ENCODE measurements around the gene TMEM239.
"Not testable (repeated sequence)": the region's sequence is repeated elsewhere in the genome, so short reads cannot be mapped to it uniquely, and the experiment has no call there.

The TMEM239 gene

DNA sequence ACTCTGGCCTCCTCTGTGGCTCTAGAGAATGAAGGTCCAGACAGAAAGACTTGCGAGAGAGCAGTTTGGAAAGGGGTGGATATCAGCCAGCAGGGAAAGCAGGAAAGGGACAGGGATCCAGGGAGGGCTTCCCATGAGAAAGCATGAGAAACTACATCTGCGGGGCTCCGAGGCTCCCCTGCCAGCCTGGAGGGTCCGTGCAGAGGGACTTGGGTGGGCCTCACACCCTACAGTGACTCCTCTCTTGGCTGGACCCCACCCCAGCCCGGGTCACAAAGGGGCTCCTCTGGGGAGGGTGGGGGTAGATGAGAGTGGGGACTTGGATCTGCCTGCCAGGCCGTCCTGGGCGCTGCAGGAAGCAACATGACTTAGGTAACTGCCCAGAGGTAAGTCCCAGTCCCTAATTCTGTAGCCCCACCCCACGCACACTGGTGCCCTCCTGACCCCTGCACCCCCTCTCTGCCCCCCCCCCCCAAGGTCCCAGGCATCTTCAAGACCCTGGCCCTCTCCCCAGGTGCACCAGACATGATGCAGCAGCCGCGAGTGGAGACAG lies at the start of gene TMEM239:
Gene TMEM239 (plus strand): TSS at position 335 of the 553 bp plus-strand sequence. CDS start 191 bp downstream, at position 526.
- DNase-seq, result no peak

DNA sequence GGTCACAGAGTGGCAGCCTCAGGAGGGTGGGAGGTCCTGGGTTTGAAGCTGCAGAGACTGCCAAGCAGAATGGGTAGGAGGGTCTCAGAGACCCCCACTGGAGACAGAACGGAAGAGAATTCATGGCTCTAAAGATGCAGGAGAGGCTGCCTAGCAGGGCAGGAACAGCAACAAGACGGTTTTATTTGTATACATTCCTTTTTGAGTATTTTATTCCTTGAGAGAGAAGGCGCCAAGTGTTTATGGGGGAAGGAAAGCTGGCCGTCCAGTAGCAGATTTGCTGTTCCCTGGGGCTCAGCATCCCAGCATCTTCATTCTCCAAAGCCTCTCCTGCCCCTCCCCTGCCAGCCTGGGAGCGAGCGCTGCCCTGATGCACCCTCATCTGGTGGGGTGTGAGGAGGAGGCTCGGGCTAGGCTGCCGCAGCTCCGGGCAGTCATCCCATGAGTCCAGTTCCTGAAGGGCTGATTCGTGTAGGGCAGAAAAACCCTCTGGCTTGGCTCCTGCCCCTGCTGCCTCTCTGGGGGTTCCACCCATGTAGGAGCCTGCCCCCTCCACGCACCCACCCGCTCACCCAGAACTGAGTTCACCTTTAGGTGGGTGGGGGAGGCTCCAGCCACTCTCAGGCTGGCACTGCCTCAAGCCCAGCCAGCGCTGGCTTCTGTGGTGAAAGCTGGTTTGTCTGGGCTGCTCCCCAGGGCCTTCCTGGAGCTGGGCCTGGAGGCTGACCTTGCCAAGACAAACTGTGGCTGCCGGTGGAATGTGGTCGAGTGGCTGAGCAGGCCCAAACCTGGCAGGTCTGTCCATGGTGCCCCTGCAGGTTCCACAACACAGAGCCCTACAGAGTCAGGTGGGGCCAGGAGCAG lies 48.2 kb upstream of the TMEM239 start:
- no peak for DNase-seq

DNA sequence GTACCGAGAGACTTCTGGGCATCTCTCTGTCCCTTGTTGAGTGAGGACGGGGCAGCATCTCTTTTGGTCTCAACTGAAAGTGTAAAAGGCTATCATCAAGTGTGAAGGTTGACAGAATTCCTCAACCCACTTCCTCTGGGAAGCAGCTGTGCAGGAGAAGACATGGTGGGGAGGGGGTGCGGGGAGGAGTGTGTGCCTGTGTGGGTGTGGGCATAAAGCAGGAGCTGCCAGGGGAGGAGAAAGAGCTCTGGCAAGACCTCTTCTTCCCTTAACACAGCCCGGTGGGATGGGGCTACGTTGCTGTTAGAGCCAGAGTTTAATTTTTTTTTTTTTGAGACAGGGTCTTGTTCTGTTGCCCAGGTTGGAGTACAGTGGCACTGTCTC lies 47.5 kb upstream of the TMEM239 start:
- no peak for DNase-seq

DNA sequence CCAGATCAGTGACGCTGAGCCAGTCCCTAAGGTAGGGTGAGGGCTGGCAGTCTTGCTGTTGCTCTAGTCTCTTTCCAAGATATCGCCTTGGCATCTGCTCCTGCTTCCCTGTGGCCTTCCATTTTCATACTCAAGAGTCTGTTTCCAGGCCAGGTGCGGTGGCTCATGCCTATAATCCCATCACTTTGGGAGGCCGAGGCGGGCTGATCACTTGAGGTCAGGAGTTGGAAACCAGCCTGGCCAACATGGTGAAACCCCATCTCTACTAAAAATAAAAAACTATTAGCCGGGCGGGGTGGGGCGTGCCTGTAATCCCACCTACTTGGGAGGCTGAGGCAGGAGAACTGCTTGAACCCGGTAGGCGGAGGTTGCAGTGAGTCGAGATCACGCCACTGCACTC lies 46.1 kb upstream of the TMEM239 start:
- DNase-seq, result not testable (repeated sequence)

DNA sequence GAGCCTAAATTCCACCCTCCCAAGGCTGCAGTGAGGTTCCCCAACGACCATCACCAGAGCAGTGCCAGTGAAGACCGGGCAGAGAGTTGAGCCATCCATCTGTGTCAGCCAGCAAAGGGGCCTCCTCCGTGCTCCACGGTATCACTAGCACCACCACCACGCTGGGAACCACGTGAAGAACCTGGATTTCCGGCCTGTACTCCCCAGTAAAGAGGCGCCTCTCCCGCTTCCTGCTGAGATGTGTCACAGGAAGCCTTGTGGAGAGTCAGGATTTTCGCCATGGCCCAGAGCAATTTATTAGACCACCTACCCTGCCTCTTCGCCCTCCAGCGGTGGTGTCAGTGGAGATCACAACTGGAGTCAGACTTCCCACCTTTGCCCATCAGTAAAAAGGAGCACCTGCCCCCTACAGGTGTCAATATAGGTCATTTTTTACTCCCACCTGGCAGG lies 44.5 kb upstream of the TMEM239 start:
- no peak for DNase-seq

DNA sequence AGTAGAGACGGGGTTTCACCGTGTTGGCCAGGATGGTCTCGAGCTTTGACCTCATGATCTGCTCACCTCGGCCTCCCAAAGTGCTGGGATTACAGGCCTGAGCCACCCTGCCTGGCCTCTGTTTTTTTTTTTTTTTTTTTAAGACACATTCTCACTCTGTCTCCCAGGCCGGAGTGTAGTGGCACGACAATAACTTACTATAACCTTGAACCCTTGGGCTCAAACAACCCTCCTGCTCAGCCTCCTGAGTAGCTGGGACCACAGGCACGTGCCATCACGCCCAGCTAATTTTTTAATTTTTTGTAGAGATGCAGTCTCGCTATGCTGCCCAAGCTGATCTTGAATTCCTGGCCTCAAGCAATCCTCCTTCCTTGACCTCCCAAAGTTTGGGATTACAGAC lies 42.4 kb upstream of the TMEM239 start:
- no peak for DNase-seq

DNA sequence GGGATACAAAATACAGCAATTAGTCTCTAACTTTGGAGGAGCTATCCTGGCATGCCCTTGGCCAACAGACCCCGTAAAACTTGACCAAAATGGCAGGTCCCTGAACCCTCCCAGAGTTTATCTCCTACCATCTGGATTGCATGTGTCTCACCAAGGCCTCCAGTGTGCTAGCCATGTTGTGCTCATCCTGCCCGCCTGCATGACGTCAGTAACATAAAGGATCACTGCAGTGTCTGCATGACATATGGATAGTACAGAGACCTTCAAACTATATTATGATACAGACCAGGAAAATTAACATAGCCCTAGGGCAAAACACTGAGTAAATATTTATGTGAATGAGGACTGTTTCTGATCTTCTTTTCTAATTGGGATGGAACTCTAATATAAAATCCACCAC lies 41.0 kb upstream of the TMEM239 start:
- no peak for DNase-seq

DNA sequence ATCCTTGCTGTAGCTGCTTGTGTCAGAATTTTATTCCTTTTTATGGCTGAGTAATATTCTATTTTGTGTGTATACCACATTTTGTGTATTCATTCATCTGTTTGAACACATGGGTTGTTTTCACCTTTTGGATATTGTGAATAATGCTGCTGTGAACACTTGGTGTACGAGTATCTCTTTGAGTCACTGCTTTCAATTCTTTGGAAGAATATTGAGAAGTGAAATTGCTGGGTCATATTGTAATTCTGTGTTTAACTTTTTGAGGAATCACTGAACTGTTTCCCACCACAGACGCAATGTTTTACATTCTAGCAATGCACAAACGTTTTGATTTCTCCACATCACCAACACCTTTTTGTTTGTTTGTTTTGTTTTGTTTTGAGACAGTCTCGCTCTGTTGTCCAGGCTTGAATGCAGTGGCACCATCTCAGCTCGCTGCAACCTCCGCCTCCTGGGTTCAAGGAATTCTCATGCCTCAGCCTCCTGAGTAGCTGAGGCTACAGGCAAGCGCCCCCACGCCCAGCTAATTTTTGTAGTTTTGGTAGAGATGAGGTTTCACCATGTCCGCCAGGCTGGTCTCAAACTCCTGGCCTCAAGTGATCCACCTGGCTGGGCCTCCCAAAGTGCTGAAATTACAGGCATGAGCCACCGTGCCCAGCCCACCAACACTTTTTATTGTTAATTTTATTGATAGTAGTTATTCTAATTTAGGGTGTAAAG lies 37.4 kb upstream of the TMEM239 start:
- DNase-seq, result no peak

DNA sequence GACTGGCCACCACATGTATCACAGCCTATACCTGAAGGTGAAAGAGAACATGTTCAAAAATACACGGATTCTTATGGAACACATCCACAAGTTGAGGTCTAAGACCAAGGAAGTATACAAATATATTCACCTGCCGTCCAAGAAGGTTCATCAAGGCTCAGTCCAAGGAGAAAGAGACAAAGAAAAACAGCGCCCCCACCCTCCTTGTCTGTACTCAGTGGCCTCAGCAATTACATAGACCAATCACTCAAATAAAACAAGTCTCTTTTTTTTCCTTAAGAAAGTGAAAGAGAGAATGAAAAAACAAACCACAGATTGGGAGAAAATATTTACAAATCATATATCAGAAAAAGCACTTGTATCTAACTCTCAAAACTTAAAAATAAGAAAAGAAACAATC lies 35.2 kb upstream of the TMEM239 start:
- no peak for DNase-seq

DNA sequence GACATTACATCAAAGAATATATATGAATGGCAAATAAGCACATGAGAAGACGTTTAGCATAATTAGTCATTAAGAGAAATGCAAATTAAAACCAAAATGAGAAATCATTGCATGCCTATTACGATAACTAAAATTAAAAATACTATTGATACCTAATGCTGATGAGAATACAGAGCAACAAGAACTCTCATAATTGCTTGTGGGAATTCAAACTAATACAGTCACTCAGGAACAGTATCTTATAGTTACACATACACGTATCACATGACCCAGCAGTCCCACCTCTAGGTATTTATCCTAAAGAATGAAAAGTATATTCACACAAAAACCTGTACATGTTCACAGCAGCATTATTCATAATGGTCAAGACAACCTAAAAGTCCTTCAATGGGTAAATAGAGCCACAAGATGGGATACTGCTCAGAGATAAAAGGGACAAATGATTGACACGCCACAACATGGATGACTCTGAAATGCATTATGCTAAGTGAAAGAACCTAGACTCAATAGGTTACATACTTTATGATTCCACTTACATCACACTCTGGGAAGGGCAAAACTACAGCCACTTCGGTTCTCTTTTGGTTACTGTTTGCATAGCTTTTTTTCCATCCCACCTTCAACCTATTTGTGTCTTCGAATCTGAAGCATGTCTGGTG lies 32.1 kb upstream of the TMEM239 start:
- no peak for DNase-seq

DNA sequence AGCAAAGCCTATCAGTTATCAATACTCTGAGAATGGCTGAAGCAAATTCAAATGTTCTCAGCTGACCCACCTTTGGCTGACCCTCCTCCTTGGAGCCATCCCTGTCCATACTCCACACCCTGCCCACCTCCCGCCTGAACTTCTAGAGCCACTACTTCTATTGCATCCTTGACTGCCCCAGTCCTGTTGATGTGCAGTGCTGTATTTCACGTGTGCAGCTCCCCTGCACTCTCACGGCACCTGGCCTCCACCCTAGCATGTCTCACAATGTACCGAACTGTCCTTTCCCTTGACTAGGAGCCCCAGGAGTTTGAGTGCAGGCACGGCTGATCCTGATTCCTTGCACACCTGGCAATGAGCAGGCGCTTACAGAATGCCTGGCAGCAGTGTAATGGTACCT lies 22.7 kb upstream of the TMEM239 start:
- DNase-seq, result no peak

DNA sequence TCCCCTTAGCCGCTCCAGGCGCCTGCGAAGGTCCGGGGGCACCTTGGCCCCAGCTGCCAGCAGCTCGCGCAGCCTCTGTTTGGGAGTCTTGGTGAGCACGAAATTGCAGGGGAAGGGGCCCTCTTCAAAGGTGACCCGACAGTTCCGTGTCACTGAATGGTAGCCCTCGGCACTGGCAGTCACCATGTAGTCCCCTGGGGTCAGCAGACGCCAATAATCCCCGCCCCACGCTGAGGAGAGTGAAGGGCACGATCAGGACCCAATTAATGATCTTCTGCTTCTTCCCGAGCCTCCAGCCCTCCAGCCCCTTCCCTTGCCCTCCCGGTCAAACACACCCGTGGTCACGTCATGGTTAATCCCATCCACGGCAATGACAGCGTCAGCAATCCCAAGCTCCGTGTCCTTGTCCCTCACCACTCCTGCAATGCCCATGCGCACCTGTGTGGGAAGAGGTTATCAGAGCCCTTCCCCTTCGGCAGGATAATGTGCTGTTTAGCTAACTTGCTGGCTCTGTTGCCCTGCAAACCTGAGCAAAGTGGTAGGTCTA lies 21.9 kb upstream of the TMEM239 start:
- DNase-seq, result no peak

DNA sequence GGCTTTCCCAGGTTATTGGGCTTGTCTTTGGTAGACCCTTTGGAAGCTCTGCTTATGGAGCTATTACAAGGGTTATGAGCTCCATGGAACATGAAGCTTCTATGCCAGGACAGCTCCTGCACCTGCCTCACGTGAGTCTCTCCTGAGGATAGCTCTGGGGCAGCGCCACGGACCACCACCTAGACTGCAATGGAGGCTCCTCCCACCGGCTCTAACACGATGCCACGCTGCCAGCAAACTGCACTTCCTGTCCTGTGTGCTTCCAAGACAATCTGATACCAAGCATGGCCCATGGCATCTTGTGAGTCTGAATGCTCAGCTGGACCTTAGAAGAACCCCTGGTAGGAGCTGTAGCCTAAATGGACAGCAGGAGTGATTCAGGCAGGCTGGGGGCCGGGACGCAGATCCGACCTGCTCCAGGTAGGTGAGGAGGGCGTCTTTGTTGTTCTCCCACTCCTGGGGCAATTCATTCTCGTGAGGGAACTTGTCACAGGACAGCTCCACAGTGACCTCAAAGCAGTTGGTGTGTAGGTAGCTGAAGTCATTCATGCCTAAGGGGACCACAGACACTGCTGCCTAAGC lies 21.2 kb upstream of the TMEM239 start:
- DNase-seq, result no peak

DNA sequence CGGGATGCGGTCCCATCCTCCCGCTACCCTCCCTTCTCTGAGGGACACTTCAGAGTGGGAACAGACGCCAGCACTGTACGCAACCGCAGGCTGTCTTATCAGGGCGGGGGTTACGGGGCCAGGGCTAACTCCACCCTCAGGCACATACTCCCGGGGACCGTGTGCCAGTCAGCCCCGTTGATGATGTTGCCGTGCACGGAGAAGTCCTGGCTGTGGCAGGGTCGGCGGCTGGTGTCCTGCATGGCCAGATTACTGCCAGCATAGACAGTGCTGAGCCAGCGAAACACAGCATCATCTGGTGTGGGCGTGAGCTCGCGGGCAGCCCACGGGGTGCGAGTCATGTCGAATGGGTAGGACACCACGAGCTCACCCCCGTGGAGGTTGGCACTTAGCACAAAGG lies 20.7 kb upstream of the TMEM239 start:
- DNase-seq, result no peak

DNA sequence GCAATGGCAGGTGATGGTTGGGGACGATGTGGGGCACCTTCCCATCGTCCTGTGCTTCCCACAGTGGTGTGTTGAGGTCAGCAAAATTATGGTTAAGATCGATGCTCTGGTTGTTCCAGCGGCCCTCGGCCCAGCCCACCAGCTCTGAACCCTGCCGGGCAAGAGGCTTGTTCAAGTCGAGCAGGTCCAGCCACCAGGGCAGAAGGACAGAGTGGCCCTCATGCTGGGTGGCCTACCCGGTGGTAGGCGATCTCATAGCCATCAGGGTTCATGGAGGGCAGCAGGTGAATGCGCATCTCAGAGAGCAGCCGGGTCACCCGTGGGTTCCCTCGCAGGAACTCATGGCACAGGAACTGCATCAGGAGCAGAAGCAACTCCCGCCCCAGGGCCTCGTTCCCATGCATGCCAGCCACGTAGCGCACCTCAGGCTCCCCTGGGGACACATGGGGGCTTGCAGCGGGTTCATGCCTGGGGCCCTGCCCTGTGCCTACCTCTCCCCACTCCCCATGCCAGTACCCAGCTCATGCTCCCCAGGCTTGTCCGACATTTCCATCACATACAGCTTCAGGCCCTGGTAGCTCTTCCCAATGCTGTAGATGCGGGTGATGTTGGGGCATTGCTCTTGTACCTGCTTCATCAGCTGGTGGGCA lies 20.0 kb upstream of the TMEM239 start:
- DNase-seq, result no peak

DNA sequence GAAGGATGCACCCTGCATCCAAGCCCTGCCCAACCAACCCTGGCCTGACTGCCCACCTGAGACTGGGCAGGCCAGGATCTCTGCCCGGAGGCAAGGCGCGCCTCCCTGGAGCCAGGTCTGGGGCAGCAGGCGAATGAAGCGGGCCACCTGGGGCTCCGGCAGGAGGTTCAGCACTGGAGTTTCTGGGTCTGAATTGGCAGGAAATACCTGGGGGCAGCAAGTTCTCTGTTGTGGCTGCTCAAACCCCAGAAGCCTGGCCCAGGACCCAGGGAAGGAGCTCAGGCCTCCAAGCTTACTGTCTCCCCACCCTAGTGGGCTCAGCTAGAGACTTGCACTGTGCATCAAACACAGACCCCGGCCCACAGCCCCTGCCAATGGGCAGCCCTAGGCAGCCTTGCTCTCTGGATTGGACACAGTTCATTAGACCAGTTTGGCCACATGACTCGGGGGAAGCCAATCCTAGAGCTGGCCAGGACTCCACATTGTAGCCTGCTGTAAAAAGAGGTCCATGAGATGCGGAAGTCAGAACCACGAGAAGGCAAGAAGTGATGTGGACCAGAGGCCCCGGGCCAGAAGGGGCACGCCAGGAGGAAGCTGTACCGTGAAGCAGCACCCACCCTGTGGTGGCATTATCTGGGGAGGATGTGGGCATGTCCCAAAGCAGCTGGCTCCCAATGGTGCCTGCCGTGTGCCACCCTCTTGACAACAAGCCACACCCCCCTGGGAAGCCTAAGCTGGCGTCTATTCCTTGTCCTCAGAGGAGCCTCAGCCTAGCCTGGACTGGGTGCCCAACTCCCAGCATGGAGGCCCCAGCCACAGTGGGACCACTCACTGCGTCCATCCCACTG lies 18.8 kb upstream of the TMEM239 start:
- DNase-seq, result no peak

DNA sequence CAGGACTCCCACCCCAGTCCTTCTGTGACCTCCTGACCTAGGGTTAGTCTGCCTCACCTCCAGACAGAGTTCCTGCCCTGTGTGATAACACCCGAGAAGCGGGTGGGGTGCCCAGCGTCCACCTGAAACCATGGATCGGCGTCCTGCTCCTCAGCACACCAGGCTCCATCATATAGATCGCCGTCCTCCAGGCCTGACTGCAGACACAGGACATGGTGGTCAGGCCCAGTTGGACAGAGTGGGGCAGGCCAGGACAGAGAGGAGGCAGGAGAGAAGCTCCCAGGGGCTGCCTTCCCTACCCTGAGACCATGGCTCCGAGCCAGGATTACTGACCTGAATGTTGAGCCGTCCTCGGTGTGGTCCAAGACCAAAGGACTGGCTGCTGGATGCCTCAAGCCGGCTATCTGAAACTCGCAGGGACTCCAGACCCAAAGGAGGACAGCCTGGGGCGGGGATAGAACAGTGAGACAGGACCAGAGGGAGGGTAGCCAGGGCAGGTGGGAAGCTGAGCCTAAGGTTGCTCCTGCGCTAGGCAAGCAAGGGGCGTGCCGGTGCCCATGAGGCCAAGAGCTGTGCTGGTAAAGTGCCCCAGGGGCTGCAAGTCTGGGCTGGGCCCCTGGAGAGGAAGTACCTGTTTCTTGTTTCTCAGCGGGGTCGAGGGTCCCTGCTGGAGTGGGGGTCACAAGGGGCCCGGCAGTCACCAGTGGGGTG lies 17.9 kb upstream of the TMEM239 start:
- DNase-seq, result no peak

DNA sequence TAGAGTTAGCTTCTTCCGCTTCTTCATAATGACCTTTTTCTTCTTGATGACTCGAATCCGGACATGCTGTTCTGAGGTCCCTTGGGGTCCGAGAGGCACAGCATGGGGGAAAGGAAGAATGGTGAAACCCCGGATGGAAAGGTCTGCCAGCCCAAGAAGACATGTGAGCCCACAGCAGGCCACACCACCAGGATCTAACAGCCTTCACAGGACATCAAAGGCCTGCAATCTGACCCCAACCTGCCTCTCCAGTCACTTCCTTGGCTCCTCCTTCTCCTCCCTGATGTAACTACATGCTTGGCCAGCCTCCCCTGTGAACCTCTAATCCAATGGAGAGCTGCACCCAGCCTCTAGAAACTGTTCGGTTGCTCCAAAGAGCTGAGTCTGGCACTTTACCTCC lies 17.4 kb upstream of the TMEM239 start:
- no peak for DNase-seq

DNA sequence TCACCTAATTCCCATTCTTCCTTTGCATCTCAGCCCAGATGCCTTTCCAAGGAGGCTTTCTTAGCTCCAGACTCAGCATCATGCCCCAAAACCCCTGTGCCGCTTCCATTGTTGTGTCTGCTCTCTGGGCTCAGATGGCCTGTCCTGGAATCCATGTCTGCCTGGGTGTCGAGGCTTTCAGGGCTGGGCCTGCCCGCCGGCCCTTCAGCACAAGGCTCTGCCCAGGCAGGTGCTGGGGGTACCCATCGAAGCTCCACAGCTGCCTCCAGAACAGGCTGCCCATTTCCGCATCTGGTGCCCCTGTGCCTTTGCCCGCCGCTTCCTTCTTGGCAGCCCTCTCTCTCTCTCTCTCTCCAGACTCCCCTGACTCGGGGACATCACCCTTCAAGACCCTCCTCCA lies 16.9 kb upstream of the TMEM239 start:
- no peak for DNase-seq

DNA sequence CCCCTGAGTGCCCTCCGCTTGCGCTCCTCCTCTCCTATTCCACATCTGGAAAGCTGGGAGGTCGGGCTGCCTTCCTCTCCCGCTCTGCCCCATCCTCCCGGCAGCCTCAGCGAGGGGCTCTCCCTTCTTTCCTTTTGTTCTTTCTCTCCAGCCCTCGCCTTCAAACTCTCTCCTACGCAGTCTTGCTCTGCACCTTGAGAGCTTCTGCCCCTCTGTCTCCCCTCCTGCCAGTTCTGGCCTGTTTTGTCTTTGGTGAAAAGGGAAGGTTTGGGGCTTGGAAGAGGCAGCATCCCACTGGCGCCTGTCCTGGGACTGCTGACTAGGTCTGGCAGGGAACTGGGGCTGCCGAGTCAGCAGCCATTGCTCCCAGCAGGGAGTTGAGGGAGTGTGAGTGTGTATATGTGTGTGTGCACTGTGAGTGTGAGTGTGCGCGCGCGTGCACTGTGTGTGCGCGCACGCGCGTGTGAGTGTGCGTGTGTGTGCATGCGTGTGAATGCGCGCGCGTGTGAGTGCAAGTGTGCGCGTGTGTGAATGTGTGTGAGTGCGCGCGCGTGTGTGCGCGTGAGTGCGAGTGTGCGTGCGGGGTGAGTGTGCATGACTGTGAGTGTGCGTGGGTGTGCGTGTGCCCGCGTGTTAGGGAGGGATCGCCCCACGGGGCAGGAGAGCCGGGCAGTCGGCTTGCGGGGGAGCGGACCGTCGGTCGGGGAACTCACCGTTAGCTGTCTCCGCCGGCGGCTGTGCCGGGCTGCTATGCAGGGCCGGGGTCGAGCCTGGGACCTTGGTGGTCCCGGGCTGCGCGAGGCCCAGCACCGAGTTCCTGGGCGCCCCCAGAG lies 16.3 kb upstream of the TMEM239 start:
- DNase-seq, result no peak
